Measurements from ENCODE around the gene GTSE1. TPM values are rescaled to one million over a fixed set of nuclear protein-coding genes. Genes with fewer than 3 reads are reported as not detected.
A peak's percentile ranks its signal among the peaks of the same experiment; 100 is the strongest.

GTSE1 gene
- total and polyA plus RNA-seq, 2 of the 13 experiments (the other 11 are each of a cell fraction or from before 2014, with no cell fraction given) = 10.7 to 13.5 TPM

- TF ChIP-seq MAF1 (CRISPR knock-in tag; IDR thresholded peaks at IDR 0.05; ENCODE audit: borderline replicate concordance) = no peak
- TF ChIP-seq RARG (CRISPR knock-in tag; IDR thresholded peaks at IDR 0.05; ENCODE audit: low read depth) = no peak
- no peak for TF ChIP-seq ZNF275 (CRISPR knock-in tag; IDR thresholded peaks at IDR 0.05; ENCODE audit: borderline replicate concordance)
- TF ChIP-seq POLR2A (IDR thresholded peaks at IDR 0.05; ENCODE audit: insufficient read depth in 1 of 2, low read depth in 2 of 2, low read length in 2 of 2) = peak in 1 of 2 experiments; percentile 27; a peak in 1 of 4 replicates
- TF ChIP-seq HNRNPK (IDR thresholded peaks at IDR 0.05; ENCODE audit: low read depth, low read length, poor library complexity, severe bottlenecking) = no peak
- no peak for TF ChIP-seq ZSCAN31 (CRISPR knock-in tag; IDR thresholded peaks at IDR 0.05; ENCODE audit: low read depth)
- peak; percentile 77 for TF ChIP-seq AGO2 (optimal IDR thresholded peaks at IDR 0.05; ENCODE audit: low read depth, low read length)
- TF ChIP-seq ZNF570 (CRISPR knock-in tag; IDR thresholded peaks at IDR 0.05; ENCODE audit: borderline replicate concordance) = no peak
- no peak for TF ChIP-seq ZNF264 (CRISPR knock-in tag; IDR thresholded peaks at IDR 0.05)
- TF ChIP-seq SRSF9 (IDR thresholded peaks at IDR 0.05; ENCODE audit: borderline replicate concordance, insufficient read depth, low read depth, low read length, poor library complexity, severe bottlenecking) = no peak
- no peak for TF ChIP-seq ATRX (CRISPR knock-in tag; IDR thresholded peaks at IDR 0.05; ENCODE audit: borderline replicate concordance)
- TF ChIP-seq REL (CRISPR knock-in tag; conservative IDR thresholded peaks at IDR 0.05) = no peak
Measured at GRCh38 chr22:46272762-46273431, 23.8 kb upstream of the GTSE1 start (continued).

All from HepG2 (cell line).